PC-3 (cell line): ENCODE measurements around the gene CRB1.

Source experiments
- CTCF ChIP-seq: fragments of 300-600 bp; sonication (generic); conservative IDR thresholded peaks from 2 replicates; pipeline ENCODE4 v1.5.1; 2017; ENCODE audit warnings: antibody characterized with exemption, low read depth, mild to moderate bottlenecking, low read length
- EZH2phosphoT487 ChIP-seq: fragments of 300-600 bp; sonication (generic); IDR thresholded peaks from 2 replicates; pipeline ENCODE4 v1.6.1; 2018; ENCODE audit warnings: mild to moderate bottlenecking, antibody characterized with exemption, low read length, borderline replicate concordance

GRCh38 chr1:197466813-197467212 lies 198.8 kb downstream of the CRB1 start:
- TF ChIP-seq CTCF (no peak), EZH2phosphoT487 (no peak)
